Anterior cingulate cortex (tissue), 58 donors: ENCODE measurements around the gene UNC5C.

Source experiments
- DNase-seq, 58 donors: peaks; one replicate each; lab custom pipeline; 2025; lab: John Stamatoyannopoulos, UW

UNC5C gene

DNA sequence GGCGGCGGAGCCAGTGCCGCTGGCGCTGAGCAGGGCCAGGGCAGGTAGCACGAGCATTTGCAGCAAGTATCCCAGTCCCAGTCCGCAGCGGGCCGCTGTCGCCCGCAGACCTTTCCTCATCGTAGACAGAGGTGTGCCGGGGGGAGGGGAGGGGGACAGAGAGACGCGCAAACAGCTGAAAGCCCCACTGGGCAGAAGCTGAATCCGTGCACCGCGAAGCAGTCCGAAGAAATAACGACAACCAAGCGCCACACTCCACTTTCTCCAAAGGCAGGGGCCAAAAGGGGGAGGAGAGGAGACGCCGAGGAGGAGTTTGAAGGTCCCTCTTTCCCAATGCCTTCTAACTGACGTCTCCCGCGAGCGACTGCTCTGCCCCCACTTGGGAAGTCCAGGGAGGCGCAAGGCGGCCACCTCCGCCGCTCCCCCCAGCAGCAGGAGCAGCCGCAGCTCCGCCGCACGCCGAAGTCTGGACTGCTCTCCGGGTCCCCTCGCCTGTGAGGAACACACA, at the start of gene UNC5C:
TSS of gene UNC5C (minus strand) at position 236 of the 508 bp plus-strand sequence.
- peak in 47 of 58 donors; percentile 44 to 98 (median 87) for DNase-seq

DNA sequence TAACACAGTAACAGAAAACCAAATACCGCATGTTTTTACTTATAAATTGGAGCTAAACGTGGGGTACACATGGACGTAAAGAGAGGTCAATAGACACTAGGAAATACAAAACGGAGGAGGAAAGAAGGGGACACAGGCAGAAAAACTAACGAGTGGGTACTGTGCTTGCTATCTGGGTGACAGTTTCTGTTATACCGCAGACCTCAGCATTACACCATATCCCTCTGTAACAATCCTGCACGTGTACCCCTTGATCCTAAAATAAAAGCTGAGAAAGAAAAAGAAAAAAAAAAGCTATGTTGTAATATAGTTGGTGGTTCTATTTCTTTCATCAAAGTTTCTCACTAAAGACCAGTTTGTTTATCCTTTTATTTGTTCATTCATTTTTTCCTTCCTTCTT, 47.9 kb upstream of the UNC5C start:
- DNase-seq: no peak

DNA sequence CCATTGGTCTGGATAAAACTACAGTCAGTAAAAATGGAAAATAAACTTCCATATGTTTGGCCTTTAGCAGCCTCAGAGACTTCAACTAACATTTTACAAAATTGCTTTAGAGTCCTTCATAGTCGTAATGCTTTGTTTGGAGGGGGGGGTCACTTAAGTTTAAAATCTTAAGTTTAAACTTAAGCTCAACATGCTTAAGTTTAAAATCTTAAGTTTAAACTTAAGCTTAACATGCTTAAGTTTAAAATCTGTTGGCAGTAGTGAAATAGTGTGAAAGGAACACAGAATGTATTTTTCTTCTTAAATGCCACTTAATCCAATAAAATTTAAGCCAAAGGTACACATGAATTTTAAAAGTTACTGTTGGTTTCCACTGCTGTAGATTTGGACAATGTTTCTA, 45.9 kb upstream of the UNC5C start:
- DNase-seq: no peak

DNA sequence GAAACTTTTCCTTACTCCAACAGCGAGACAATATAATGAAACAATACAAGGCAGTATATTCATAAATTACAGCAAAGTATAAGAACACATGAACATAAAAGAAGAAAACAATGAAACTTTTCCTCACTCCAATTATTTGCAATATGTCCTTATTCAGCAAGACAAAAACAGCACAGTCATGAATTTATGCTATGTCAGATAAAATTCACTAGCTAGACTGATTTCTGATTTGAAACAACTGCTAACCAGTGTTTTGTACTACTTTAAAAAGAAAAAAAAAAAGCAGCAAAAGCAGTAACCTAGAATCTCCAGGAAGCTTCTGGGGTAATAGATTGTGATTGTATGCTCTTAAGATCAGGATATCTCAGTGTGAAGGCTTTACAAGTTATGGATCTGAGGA, 45.2 kb upstream of the UNC5C start:
- DNase-seq: no peak

DNA sequence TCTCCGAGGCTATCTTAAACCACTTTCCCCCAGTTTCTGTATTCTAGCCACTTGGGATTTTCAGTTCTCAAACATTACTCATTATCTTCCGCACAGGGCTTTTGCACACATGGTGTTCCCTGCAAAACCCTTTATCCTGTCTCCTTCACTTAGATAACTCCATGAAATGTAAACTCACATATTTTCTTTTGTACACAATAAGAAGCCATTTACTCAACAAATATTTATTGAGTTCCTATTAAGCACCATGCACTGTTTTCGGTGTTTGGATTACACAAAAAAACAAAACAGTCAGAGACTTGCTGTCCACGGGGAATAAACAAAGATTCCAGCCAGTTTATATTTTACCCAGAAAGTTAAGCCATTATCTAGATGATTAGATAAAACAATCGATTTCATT, 42.5 kb upstream of the UNC5C start:
- no peak for DNase-seq

DNA sequence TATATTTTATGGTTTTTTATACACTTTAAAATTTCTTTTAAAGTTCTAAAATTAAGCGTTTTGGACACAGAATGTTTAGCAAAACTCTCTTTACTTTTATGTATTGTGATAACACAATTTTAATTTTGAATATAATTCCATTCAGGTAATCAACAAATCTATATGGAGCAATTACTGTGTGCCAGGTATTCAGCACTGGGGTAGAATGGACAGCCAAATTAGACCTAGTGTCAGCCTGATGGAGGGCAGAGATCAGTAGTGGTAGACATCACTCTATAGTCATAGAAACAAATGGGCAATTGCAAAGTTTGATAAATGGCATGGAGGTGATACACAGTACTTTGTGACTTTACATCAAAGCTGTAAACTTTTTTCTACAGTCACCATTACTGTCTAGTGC, 41.8 kb upstream of the UNC5C start:
- DNase-seq: no peak

DNA sequence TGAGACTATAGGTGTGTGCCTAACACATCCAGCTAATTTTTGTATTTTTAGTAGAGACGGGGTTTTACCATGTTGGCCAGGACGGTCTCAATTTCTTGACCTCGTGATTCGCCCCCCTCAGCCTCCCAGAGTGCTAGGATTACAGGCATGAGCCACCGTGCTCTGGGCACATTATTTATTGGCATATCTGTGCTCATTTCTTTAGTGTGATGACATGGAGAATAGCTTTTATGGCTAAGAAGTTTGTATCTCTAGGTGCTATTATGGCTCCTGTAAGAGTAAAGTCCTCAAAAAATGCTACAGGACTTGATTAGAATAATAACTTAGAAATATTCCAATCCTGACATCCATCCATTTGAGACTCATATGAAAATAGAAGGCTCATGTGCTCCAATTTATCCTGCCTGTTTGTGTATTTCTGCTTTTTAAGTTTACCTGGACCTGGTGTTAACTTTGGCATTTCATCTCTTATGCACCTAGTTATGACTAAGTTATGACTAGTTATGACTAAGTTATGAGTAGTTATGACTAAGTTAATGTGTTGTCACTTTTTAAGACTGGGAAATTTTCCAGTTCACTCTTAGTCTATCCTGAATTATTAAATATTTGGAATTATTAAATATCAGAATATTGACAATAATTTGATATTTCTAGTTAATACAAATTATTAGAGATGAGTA, 36.4 kb upstream of the UNC5C start:
- DNase-seq: no peak

DNA sequence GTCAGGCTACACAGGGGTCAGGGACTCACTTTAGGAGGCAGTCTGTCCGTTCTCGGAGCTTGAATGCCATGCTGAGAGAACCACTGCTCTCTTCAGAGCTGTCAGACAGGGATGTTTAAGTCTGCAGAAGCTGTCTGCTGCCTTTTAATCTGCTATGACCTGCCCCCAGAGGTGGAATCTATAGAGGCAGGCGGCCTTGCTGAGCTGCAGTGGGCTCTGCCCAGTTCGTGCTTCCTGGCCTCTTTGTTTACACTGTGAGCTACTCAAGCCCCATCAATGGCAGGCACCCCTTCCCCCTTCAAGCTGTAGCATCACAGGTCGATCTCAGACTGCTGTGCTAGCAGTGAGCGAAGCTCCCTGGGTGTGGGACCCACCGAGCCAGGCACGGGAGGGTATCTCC, 31.5 kb upstream of the UNC5C start:
- DNase-seq: no peak

DNA sequence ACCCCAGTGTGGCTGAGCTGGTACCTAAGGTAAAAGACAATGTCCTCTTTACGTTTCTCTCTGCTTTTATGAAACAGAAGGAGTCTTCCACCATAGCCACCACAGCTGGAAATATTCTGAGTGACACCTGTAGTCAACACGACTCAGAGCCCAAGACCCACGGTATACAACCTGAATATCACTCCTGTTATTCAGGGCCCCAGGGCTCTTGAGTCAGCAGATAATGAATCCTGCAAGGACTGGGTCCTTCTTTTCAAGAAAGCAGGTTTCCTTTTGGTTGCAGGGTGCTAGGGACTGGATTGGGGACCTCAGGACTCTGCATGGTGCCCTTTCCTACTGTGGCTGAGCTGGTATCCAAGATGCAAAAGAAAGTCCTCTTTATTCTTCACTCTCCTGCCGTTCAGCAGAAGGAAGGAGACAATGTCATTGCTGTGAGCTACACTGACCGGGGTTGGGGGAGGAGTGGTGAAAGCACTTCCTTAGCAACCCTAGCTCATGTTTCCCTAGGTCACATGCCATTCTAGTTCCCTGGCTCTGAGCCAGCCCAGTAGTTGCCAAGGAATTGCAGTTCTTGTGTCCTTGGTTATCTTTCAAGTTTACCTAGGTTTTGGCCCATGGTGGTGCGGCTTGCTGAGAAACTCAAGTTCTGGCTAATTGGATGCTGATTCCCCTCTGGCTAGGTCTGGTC, 23.7 kb upstream of the UNC5C start:
- DNase-seq: no peak

DNA sequence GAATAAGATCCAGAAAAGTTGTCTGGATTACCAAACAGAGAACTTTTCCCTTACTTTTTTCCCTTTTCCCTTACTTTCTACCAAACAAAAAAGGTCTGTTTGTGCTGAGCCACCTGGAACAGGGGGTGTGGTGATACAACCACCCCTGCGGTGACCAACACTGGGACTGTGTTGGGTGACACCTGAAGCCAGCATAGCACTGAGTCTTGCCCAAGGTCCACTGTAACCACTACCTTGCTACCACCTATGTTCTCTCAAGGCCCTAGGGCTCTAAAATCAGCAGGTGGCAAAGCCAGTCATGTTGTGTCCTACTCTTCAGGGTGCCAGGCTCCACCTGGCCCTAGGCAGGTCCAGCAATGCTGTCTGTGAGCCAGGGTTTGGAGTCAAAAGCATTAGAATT, 22.8 kb upstream of the UNC5C start:
- DNase-seq: no peak

DNA sequence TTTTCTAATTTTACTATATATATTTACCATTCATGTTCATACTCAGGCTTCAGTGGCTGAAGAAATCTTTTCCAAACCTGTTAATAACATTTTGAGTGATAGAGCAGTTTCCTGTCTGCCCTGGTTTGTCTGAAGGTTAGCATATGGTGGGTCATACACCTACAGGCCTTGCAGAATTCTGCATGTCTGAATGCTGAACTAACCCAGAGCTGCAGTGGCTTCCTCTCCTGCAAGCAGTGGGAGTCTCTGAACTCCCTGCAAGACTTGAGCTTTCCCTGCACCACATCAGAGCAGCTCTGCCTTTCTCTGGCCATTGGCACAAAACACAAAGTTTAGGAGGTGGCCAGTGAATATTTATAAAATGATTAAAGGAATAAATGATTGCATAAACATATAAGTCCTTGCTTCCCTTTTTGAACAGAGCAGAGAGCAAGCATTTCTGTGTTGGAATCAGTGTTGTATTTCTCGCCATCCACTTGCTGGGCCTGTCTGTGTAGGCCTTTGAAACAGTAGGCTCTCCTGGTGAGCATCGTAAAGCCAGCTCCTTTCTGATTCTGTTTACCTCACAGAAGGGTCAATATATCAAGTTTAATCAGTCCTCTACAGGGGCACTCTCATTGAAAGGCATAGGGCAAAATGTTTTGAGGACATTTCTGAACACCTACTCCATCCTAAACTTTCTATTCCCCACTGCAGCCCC, 15.0 kb upstream of the UNC5C start:
- no peak for DNase-seq

DNA sequence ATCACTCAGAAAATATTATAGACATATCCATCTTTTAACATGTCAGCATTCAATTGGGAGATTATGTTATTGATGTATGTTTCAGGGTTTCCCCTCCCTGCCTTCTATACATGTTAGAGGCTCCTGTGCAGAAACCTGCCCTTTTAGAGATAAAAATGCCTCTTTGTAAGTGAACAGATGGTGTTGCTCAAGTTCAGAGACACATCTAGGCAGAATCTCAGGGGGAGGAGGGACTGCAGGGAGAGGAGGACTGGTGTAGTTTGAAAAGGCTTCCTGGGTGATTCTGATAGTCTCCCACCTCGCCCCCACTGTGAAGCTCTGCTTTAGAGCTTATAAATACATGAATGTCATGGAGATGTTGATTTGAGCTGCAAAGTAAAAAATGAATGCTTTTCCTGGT, 12.0 kb upstream of the UNC5C start:
- peak in 2 of 58 donors; percentile 18 to 52 for DNase-seq

DNA sequence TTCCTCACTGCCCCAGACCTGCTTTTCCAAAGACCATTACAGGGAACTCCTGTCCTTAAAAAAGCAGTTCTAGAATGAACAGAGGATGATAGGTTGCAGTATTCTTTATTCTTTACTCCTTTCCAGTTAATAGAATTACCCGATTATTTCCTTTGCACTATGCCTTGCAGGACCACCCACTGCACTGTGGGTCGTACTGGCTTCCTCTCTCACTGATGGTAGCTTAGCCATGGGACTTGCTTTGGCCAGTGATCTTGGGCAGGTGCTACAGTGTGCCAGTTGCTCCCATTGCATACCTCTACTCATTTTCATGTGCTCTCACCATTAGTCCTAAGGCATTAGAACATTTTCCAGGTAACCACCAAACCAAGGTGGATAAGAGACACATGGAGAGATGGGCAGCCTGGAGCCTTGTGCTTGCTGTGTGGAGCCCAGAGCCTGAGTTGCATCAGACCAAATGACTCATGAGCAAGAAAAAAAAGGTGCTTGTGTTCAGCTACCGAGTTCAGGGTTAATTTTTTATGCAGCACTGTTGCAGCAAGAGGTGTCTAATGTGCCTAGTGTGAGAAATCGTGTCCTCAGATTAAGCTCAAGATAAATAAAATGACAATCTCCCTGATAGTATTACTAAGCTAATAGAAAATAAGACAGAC, 7.6 kb upstream of the UNC5C start:
- no peak for DNase-seq

DNA sequence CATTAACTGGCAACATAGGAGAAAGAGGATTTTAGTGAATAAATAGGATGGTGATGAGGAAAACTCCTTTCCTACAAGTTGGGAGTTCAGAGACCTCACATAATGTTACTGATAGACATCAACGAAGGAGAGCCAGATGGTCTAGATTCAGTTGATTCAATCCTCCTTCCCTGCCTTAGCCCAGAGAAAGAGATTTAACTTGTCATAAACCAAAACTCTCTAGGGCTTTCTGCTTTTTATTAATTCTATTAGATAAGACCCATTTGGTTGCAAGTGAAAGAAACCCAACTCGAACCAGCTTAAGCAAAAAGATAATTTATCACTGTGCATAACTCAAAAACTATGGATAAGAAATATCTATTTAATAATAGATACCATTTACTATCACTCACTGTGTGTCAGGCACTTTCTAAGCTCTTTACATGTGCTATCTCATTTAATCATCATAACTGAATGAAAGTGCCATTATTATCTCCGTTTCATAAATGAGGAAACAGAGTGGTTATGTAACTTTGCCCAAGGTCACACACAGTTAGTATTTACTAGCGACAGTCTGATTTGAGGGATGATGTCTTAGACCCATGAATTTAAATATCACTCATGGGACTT, 4.3 kb upstream of the UNC5C start:
- DNase-seq: no peak

DNA sequence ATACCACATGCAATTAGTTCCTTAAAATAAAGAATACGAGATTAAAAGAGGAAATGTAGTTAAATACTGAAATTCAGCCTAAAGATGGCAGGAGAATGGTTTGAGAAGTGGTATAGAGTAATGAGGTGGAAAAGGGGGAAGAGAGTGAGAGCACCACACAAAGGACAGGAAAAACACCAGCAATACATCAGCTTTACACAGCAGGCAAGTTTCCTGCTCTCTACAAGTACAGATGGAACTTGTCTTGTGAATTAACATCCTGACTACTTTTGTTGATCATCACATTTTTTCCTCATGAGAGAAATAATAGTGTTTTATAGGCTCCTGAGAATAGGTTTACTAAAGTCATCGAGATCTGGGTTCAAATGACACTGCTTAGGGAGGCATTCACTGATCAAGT, 2.9 kb upstream of the UNC5C start:
- no peak for DNase-seq

DNA sequence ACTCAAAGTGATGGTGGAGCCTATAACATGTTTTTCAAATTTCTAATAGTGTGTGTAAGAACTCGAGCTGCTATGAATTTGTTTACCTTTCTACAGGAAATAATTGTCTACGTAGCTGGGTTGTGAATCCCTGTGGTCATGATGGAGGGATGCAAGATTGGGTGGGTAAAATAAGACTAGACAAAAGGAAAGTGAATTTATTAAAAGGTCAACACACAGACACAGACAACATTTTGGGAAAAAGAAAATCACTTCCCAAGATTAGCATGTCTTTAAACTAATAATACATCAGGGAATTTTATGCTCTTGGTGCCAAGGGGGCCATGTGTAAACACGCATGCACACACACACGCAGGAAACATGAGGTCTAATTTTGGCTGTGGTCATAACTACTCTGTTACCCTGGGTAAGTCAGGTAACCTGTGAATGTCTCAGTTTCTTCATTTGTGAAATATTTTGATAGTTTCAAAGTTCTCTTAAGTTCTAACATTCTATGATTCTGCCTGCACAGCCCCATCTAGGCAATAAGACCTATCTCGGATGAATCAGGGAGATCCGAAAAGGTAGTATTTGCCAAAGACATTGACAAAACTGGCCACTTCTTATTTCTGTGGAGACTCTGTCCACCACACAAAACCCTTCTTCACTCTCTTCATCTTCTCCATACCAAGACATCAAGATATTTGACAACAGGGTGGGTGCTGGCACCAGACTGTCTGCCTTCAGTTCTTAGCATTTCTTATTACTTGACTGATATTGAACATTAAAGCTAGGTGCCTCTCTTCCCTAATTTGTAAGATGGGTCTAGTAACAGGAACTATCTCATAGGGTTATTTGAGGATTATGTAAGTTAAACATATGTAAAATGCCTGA, 1.6 kb upstream of the UNC5C start:
- no peak for DNase-seq

DNA sequence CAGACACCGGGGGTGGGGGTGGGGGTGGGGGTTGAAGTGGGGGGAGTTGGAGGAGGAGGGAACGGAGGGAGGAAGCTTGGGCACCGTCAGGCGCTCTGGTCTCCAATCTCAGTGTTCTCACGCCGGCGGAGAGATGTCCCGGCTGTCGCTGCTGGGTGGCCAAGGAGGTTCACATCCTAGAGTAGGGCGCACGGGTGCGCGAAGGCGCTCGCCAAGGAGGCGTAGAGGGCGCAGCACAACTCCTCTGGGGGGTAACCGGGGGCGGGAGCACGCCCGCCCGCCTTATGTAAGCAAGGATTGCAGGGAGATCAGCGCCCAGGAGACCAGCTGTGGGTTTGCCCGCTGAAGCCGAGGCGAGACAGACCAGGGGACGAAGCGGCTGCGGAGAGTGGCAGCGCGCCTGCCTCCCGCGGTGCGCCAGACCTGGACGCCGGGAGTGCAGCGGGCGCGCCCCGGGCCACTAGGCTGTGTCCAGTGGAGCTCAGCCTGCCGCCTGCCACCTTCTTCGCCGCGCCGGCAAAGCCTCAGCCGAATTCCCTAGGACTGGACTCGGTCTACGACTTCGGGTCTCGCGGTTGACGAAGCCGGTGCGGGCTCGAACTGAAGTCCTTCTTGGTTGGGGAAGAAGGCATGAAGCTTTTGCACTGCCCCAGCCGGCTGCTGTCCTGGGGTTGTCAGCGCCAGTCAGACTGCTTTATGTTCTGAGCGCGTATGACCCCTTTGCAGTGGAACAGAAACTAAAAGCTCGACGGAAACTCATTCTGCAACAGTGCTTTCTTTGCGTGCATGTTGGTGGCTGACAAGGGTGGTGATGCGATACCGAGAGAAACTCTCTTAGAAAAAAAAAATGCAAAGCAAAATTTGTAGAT, 707 bp upstream of the UNC5C start:
- DNase-seq: peak in 54 of 58 donors; percentile 25 to 98 (median 84)

DNA sequence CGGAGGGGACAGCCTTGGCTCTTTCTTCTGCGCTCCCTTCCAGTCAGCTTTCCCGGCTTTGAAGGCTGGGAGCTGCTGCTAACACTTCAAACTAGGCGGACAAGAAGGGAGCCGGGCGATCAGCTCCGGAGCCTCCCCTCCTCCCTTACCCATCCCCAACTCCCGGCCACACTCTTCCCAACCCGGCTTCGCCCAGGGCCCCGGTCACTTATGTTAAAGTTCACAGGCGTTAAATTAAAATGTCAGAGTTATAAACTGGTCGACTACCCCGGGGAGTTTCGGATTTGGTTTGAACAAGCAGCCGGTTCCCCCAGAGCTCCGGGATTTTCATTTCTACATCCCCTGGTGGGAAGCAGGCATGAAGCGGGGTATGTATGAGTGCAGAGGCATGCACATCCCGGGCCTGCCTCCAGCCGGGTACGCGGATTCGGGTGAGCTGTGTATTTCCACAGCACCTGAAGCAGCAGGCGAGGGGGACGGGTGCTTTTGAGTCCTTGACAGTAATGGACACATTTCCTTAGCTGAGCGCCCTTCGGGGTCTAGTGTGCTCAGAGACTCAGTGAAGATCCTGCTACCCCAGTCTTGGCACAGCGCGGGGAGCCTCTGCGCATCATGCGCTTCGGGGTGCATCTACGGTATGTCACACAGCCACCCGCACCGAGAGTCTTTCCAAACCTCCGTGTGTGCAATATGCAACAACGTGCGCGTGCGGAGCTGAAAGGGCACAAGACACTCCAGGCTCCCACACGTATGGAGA, 880 bp downstream of the UNC5C start:
- DNase-seq: peak in 56 of 58 donors; percentile 26 to 90 (median 66)
